Measurements from ENCODE around the gene KCNQ1. TPM values are rescaled to one million over a fixed set of nuclear protein-coding genes. Genes with fewer than 3 reads are reported as not detected.

Gene KCNQ1
- total RNA-seq, 3 donors from 2014 or later (not counting 1 experiment from before 2014, with no cell fraction given), result 1.9 to 7.8 (median 3.3) TPM

DNA sequence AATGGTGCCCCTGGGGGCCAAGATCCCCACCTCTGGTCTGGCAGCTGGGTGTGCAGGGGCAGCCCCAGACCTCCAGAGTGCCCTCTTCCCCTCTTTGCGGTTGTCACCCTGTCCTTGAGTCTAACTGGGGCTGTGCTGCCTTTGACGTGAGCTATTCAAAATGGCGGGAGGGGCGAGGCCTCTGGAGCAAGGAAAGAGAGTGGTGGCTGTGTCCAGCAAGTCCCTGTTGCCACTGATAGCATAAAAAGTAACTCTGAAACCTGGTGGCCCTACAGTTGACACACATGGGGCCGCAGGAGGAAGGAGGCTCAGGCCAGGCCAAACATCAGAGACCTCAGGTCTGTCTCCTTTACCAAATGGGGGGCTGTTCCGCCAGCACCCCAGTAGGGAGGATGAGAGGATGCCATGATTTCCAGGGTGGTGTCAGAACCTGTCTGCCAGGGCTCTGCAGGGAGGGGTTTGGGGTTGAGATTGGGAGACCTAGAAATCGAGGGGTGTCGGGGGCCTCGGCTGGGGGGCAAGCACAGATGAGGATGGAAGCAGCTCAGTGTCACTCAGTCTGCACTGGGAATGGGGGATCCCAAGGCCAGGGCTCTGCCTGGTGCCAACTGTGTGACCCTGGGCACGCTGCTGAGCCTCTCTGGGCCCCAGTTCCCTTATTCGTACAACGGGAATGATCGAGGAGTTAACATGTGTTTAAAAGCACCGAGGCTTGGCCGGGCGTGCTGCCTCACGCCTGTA lies 304.2 kb downstream of the KCNQ1 start:
- H3K27me3 ChIP-seq (ENCODE audit: control insufficient read depth, insufficient read depth, low read length), result no peaks in the 10 kb centered on the region
- no peaks in the 10 kb centered on the region for H3K4me1 Mint-ChIP-seq
- intact Hi-C loops (cut with micrococcal nuclease), result no loop called here
- no peak overlapping the region for H3K4me3 Mint-ChIP-seq
- TF ChIP-seq, protein P1, sequence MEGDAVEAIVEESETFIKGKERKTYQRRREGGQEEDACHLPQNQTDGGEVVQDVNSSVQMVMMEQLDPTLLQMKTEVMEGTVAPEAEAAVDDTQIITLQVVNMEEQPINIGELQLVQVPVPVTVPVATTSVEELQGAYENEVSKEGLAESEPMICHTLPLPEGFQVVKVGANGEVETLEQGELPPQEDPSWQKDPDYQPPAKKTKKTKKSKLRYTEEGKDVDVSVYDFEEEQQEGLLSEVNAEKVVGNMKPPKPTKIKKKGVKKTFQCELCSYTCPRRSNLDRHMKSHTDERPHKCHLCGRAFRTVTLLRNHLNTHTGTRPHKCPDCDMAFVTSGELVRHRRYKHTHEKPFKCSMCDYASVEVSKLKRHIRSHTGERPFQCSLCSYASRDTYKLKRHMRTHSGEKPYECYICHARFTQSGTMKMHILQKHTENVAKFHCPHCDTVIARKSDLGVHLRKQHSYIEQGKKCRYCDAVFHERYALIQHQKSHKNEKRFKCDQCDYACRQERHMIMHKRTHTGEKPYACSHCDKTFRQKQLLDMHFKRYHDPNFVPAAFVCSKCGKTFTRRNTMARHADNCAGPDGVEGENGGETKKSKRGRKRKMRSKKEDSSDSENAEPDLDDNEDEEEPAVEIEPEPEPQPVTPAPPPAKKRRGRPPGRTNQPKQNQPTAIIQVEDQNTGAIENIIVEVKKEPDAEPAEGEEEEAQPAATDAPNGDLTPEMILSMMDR (IDR thresholded peaks at IDR 0.05), result no peak
- WGBS (ENCODE audit: insufficient coverage), result 94% methylated on average over 17 of the region's 17 CpGs
- peaks cover under 1% of the 10 kb centered on the region for H3K9me3 ChIP-seq (ENCODE audit: control insufficient read depth, insufficient read depth, low read length)
- no peaks in the 10 kb centered on the region for H3K4me1 ChIP-seq (ENCODE audit: control insufficient read depth, insufficient read depth, low read length)
- DNase-seq (no peak), ATAC-seq (no peak)
- no peak overlapping the region for H3K27ac ChIP-seq (ENCODE audit: low read length)
- no peaks in the 10 kb centered on the region for H3K36me3 ChIP-seq (ENCODE audit: control insufficient read depth, insufficient read depth, low read length)
- no peaks in the 10 kb centered on the region for H3K36me3 Mint-ChIP-seq
- H3K27ac Mint-ChIP-seq, result no peak overlapping the region
- peaks cover 7 to 10% of the 10 kb centered on the region in 2 donors for H3K27me3 Mint-ChIP-seq (ENCODE audit: low read depth in 2 of 2)
- H3K4me3 ChIP-seq (ENCODE audit: low read length), result no peak overlapping the region
- no peaks in the 10 kb centered on the region for H3K9me3 Mint-ChIP-seq

- Histone ChIP-seq H3K4me3 (ENCODE audit: low read length) (no peak overlapping the region), H3K9me3 (ENCODE audit: control insufficient read depth, insufficient read depth, low read length) (peaks cover 3% of the 10 kb centered on the region), H3K27me3 (ENCODE audit: control insufficient read depth, insufficient read depth, low read length) (no peaks in the 10 kb centered on the region), H3K27ac (ENCODE audit: low read length) (no peak overlapping the region), H3K4me1 (ENCODE audit: control insufficient read depth, insufficient read depth, low read length) (no peaks in the 10 kb centered on the region), H3K36me3 (ENCODE audit: control insufficient read depth, insufficient read depth, low read length) (no peaks in the 10 kb centered on the region)
- Mint-ChIP-seq H3K27me3 (ENCODE audit: low read depth in 2 of 2) (peaks cover 10% of the 10 kb centered on the region in 2 donors), H3K9me3 (no peaks in the 10 kb centered on the region), H3K4me3 (no peak overlapping the region), H3K27ac (no peak overlapping the region), H3K36me3 (no peaks in the 10 kb centered on the region), H3K4me1 (no peaks in the 10 kb centered on the region)
- TF ChIP-seq, protein P1 (IDR thresholded peaks at IDR 0.05), result no peak
- 88% methylated on average over 9 of the region's 9 CpGs for WGBS (ENCODE audit: insufficient coverage)
- intact Hi-C loops (cut with micrococcal nuclease), result no loop called here
- ATAC-seq, result no peak
- DNase-seq, result no peak
These were observed 305.4 kb downstream of the KCNQ1 start for GRCh38 chr11:2750101-2750681.

DNA sequence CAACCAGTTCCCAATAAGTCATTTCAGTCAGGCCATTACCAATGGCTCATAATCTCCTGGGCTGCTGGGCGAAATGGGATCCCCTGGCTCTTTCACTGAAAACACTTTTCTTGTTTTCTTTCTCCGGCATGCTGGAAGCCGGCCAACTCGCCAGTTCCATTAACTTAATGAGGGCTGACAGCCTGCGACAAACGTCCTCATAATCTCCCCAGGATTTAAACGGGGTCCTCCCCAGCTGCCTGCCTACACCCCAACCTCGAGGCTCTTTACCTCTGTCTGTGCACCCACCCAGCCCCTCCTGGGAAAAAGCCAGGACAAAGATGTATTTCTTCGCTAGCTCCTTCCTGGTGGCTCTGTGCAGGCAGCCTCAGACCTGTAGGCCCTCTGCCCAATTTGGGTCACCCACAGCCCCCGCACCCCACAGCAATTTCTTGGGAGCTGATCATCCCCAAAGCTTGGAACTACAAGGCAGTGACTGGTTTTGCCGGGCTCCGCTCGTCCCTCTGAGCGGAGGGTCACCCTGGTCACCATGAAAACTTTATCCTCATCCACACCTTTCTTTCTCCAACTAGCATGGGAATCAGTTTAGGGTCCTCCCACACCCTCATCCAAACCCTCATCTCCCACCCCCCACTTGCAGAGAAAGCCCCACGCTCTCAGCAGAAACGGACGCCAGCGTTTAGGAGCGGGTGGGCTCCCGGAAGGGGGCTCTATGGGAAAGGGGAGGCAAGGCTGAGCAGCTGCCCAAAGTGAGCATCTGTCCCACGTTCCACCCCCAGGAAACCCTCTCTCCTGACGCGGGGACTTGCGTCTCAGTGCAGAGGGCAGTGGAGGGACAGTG lies 306.1 kb downstream of the KCNQ1 start:
- Histone ChIP-seq H3K9me3 (ENCODE audit: control insufficient read depth, insufficient read depth, low read length) (peaks cover 3% of the 10 kb centered on the region), H3K4me3 (ENCODE audit: low read length) (no peak overlapping the region), H3K4me1 (ENCODE audit: control insufficient read depth, insufficient read depth, low read length) (no peaks in the 10 kb centered on the region), H3K36me3 (ENCODE audit: control insufficient read depth, insufficient read depth, low read length) (no peaks in the 10 kb centered on the region), H3K27me3 (ENCODE audit: control insufficient read depth, insufficient read depth, low read length) (no peaks in the 10 kb centered on the region), H3K27ac (ENCODE audit: low read length) (no peak overlapping the region)
- WGBS (ENCODE audit: insufficient coverage), result 86% methylated on average over 24 of the region's 24 CpGs
- Mint-ChIP-seq H3K4me3 (no peak overlapping the region), H3K9me3 (no peaks in the 10 kb centered on the region), H3K27me3 (ENCODE audit: low read depth in 2 of 2) (peaks cover 10% of the 10 kb centered on the region in 2 donors), H3K36me3 (no peaks in the 10 kb centered on the region), H3K4me1 (no peaks in the 10 kb centered on the region), H3K27ac (no peak overlapping the region)
- intact Hi-C loops (cut with micrococcal nuclease), result no loop called here
- TF ChIP-seq, protein P1 (IDR thresholded peaks at IDR 0.05), result no peak
- DNase-seq, result no peak
- ATAC-seq, result no peak
